Epithelial cell of esophagus (primary cell): ENCODE measurements around the gene OR4K13.

Experiments used
- DNase-seq: peaks from one replicate; pipeline ENCODE4 v3.0.0; 2010; ENCODE audit warnings: low read depth
- H3K4me3 ChIP-seq: 2 replicates; pipeline ENCODE4 v1.5.1; 2011; ENCODE audit warnings: mild to moderate bottlenecking, low read length, control low read depth
- CTCF ChIP-seq: IDR thresholded peaks from 2 replicates; pipeline ENCODE4 v1.5.1; 2011; ENCODE audit warnings: low read depth, mild to moderate bottlenecking, low read length, control low read depth, inconsistent platforms; ENCODE audit not compliant: insufficient read depth; ENCODE audit errors: missing control alignments

The OR4K13 gene

GRCh38 chr14:20019257-20019865 is 16.5 kb downstream of the OR4K13 start, which contains the start of gene OR4K14:
TSS of gene OR4K14 (minus strand) at chr14:20019307. CDS start at chr14:20015193, 4,114 bp downstream.
- no peak within 1 kb of the TSS for H3K4me3 ChIP-seq
- DNase-seq, result no peak
- no peak for TF ChIP-seq CTCF

GRCh38 chr14:20008156-20008555 is 27.7 kb downstream of the OR4K13 start:
- TF ChIP-seq CTCF, result no peak
- DNase-seq, result no peak
- no peak overlapping the region for H3K4me3 ChIP-seq

- DNase-seq, result no peak
- TF ChIP-seq CTCF, result no peak
- H3K4me3 ChIP-seq, result no peak overlapping the region
Observed at GRCh38 chr14:20002319-20002718, 33.5 kb downstream of the OR4K13 start.

GRCh38 chr14:20001863-20002262 is 34.0 kb downstream of the OR4K13 start, which contains the start of gene OR4Q2:
TSS of gene OR4Q2 (plus strand) at chr14:20002163.
- H3K4me3 ChIP-seq, result no peak within 1 kb of the TSS
- no peak for DNase-seq
- no peak for TF ChIP-seq CTCF

GRCh38 chr14:19993438-19993837 is 42.4 kb downstream of the OR4K13 start:
- no peak overlapping the region for H3K4me3 ChIP-seq
- no peak for DNase-seq
- no peak for TF ChIP-seq CTCF
